SU-DHL-6 (cell line): Measurements from ENCODE around the gene ANKRD44.

ENCODE experiments used
- H2AFZ ChIP-seq: fragments of 200-600 bp; sonication (generic); 2 replicates; pipeline ENCODE4 v1.6.1; 2014; ENCODE audit warnings: low read depth, mild to moderate bottlenecking, moderate library complexity, mixed read lengths, antibody characterized with exemption, low read length; ENCODE audit not compliant: severe bottlenecking
- H3F3A ChIP-seq: fragments of 200-600 bp; shearing (Covaris generic); 2 replicates; pipeline ENCODE4 v1.6.0; 2016; ENCODE audit warnings: antibody characterized with exemption, mild to moderate bottlenecking; ENCODE audit not compliant: insufficient read depth
- H3K27ac ChIP-seq: fragments of 200-600 bp; sonication (generic); 2 replicates; pipeline ENCODE4 v1.5.1; 2016; ENCODE audit warnings: low read depth, mild to moderate bottlenecking, low read length, moderate library complexity, mixed read lengths
- H3K27me3 ChIP-seq: fragments of 200-600 bp; sonication (generic), shearing (Covaris generic); 2 replicates; pipeline ENCODE4 v1.6.0; 2014; ENCODE audit warnings: mild to moderate bottlenecking, low read length
- H3K36me3 ChIP-seq: fragments of 200-600 bp; sonication (generic); 2 replicates; pipeline ENCODE4 v1.6.1; 2014; ENCODE audit warnings: mild to moderate bottlenecking, low read length, mixed read lengths
- H3K4me2 ChIP-seq: fragments of 300-600, 200-600 bp; shearing (Covaris generic), sonication (generic); 2 replicates; pipeline ENCODE4 v1.6.0; 2014; ENCODE audit warnings: low read length, low read depth, mild to moderate bottlenecking; ENCODE audit not compliant: poor library complexity, severe bottlenecking
- H3K4me3 ChIP-seq: fragments of 200-600 bp; sonication (generic); 2 replicates; pipeline ENCODE4 v1.5.1; 2014; ENCODE audit warnings: antibody characterized with exemption, low read length, mild to moderate bottlenecking, mixed read lengths; ENCODE audit not compliant: insufficient read depth, poor library complexity, severe bottlenecking
- H3K79me2 ChIP-seq: fragments of 200-600 bp; sonication (generic); 2 replicates; pipeline ENCODE4 v1.6.1; 2014; ENCODE audit warnings: mild to moderate bottlenecking, low read length, moderate library complexity; ENCODE audit not compliant: insufficient read depth
- H3K9ac ChIP-seq: fragments of 200-600 bp; sonication (generic); 2 replicates; pipeline ENCODE4 v1.7.0; 2014; ENCODE audit warnings: mild to moderate bottlenecking, low read length
- H3K9me2 ChIP-seq: fragments of 200-600 bp; sonication (generic); replicated peaks from 2 replicates; pipeline ENCODE4 v1.6.1; 2014; ENCODE audit warnings: low read length; ENCODE audit not compliant: insufficient read depth
- H3K9me3 ChIP-seq: fragments of 200-600 bp; sonication (generic); 2 replicates; pipeline ENCODE4 v1.6.1; 2014; ENCODE audit warnings: low read length, mixed read lengths; ENCODE audit not compliant: insufficient read depth
- H4K20me1 ChIP-seq: fragments of 200-600 bp; sonication (generic); 2 replicates; pipeline ENCODE4 v1.6.1; 2014; ENCODE audit warnings: low read depth, mild to moderate bottlenecking, antibody characterized with exemption, low read length, moderate library complexity, mixed read lengths
- EZH2phosphoT487 ChIP-seq: fragments of 200-600 bp; sonication (generic), shearing (Covaris generic); conservative IDR thresholded peaks from 2 replicates; pipeline ENCODE4 v1.6.1; 2018; ENCODE audit warnings: mild to moderate bottlenecking, antibody characterized with exemption, low read length, moderate library complexity, mixed read lengths
- TF ChIP-seq, protein P1 (sequence below): fragments of 200-600 bp; sonication (generic); IDR thresholded peaks from one replicate; pipeline ENCODE4 v1.5.1; 2017; ENCODE audit warnings: antibody characterized with exemption, mild to moderate bottlenecking, low read length, moderate library complexity; ENCODE audit not compliant: insufficient read depth, poor library complexity, severe bottlenecking

The ANKRD44 gene

GRCh38 chr2:196980473-196980872 is 330.1 kb downstream of the ANKRD44 start:
- H3F3A ChIP-seq: no peaks in the 10 kb centered on the region
- no peak overlapping the region for H3K9ac ChIP-seq
- H3K27me3 ChIP-seq: no peaks in the 10 kb centered on the region
- TF ChIP-seq, protein P1, sequence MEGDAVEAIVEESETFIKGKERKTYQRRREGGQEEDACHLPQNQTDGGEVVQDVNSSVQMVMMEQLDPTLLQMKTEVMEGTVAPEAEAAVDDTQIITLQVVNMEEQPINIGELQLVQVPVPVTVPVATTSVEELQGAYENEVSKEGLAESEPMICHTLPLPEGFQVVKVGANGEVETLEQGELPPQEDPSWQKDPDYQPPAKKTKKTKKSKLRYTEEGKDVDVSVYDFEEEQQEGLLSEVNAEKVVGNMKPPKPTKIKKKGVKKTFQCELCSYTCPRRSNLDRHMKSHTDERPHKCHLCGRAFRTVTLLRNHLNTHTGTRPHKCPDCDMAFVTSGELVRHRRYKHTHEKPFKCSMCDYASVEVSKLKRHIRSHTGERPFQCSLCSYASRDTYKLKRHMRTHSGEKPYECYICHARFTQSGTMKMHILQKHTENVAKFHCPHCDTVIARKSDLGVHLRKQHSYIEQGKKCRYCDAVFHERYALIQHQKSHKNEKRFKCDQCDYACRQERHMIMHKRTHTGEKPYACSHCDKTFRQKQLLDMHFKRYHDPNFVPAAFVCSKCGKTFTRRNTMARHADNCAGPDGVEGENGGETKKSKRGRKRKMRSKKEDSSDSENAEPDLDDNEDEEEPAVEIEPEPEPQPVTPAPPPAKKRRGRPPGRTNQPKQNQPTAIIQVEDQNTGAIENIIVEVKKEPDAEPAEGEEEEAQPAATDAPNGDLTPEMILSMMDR: no peak
- no peak for TF ChIP-seq EZH2phosphoT487
- H3K9me2 ChIP-seq: no peaks in the 10 kb centered on the region
- H3K4me2 ChIP-seq: no peak overlapping the region
- no peak overlapping the region for H3K4me3 ChIP-seq
- no peak overlapping the region for H3K27ac ChIP-seq
- no peaks in the 10 kb centered on the region for H3K79me2 ChIP-seq
- H3K36me3 ChIP-seq: no peaks in the 10 kb centered on the region
- no peaks in the 10 kb centered on the region for H4K20me1 ChIP-seq
- no peaks in the 10 kb centered on the region for H3K9me3 ChIP-seq
- no peak overlapping the region for H2AFZ ChIP-seq

GRCh38 chr2:196980001-196980400 is 330.6 kb downstream of the ANKRD44 start:
- Histone ChIP-seq H3K9me3 (no peaks in the 10 kb centered on the region), H3K9me2 (no peaks in the 10 kb centered on the region), H3F3A (no peaks in the 10 kb centered on the region), H4K20me1 (no peaks in the 10 kb centered on the region), H2AFZ (no peak overlapping the region), H3K27me3 (no peaks in the 10 kb centered on the region), H3K36me3 (no peaks in the 10 kb centered on the region), H3K27ac (no peak overlapping the region), H3K4me2 (no peak overlapping the region), H3K79me2 (no peaks in the 10 kb centered on the region), H3K4me3 (no peak overlapping the region), H3K9ac (no peak overlapping the region)
- TF ChIP-seq, protein P1: no peak
- TF ChIP-seq EZH2phosphoT487: no peak

DNA sequence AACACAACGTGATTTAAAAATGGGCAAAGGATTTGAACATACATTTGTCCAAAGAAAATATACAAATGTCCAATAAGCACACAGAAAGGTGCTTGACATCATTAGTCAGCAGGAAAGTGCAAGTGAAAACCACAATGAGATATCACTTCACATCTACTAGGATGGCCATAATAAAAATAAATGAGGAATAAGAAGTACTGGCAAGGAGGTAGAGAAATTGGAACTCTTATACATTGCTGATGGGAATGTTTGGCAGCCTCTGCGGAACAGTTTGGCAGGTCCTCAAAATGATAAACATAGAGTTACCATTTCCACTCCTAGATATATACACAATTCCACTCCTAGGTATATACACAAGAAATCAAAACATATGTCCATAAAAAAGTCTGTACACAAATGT is 333.1 kb downstream of the ANKRD44 start:
- H3F3A ChIP-seq: no peaks in the 10 kb centered on the region
- no peaks in the 10 kb centered on the region for H3K36me3 ChIP-seq
- no peaks in the 10 kb centered on the region for H3K9me3 ChIP-seq
- no peaks in the 10 kb centered on the region for H3K9me2 ChIP-seq
- no peaks in the 10 kb centered on the region for H3K79me2 ChIP-seq
- H2AFZ ChIP-seq: no peak overlapping the region
- no peak overlapping the region for H3K4me2 ChIP-seq
- H3K9ac ChIP-seq: no peak overlapping the region
- H4K20me1 ChIP-seq: no peaks in the 10 kb centered on the region
- no peak overlapping the region for H3K27ac ChIP-seq
- no peak for TF ChIP-seq EZH2phosphoT487
- TF ChIP-seq, protein P1: no peak
- H3K27me3 ChIP-seq: no peaks in the 10 kb centered on the region
- no peak overlapping the region for H3K4me3 ChIP-seq
